C4-2B (cell line): ENCODE measurements around the gene UGT1A9.

ENCODE experiments used
- ZFX ChIP-seq: fragments of 450-650 bp; IDR thresholded peaks from 2 replicates; pipeline ENCODE4 v1.6.1; 2017
- TF ChIP-seq, protein P1 (sequence below): fragments of 450-650 bp; conservative IDR thresholded peaks from 2 replicates; pipeline ENCODE4 v1.5.1; 2017; ENCODE audit warnings: mild to moderate bottlenecking

DNA sequence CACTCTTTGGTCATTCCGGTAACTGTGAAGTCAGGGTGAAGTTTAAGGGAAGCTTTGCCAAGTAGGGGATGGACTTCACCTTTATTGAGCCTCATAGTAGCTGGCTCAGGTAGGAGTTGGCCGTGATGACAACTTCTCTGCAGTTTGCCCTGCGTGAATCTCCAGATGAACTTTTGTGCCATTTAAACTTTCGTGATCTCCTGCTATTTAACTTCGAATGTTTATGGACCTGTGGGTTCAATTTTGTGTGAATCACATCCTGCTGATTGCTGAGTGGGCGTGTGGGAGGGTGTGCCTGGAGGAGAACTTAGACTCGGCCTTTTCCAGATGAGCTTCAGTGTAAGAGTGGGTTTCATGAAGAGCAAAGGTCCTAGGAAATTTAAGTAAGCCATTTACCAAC is 92.6 kb downstream of the UGT1A9 start:
- TF ChIP-seq, protein P1, sequence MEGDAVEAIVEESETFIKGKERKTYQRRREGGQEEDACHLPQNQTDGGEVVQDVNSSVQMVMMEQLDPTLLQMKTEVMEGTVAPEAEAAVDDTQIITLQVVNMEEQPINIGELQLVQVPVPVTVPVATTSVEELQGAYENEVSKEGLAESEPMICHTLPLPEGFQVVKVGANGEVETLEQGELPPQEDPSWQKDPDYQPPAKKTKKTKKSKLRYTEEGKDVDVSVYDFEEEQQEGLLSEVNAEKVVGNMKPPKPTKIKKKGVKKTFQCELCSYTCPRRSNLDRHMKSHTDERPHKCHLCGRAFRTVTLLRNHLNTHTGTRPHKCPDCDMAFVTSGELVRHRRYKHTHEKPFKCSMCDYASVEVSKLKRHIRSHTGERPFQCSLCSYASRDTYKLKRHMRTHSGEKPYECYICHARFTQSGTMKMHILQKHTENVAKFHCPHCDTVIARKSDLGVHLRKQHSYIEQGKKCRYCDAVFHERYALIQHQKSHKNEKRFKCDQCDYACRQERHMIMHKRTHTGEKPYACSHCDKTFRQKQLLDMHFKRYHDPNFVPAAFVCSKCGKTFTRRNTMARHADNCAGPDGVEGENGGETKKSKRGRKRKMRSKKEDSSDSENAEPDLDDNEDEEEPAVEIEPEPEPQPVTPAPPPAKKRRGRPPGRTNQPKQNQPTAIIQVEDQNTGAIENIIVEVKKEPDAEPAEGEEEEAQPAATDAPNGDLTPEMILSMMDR = no peak
- no peak for TF ChIP-seq ZFX
